ENCODE data around the gene UHRF1.
"Not testable (repeated sequence)": the region's sequence is repeated elsewhere in the genome, so short reads cannot be mapped to it uniquely, and the experiment has no call there.

DNA sequence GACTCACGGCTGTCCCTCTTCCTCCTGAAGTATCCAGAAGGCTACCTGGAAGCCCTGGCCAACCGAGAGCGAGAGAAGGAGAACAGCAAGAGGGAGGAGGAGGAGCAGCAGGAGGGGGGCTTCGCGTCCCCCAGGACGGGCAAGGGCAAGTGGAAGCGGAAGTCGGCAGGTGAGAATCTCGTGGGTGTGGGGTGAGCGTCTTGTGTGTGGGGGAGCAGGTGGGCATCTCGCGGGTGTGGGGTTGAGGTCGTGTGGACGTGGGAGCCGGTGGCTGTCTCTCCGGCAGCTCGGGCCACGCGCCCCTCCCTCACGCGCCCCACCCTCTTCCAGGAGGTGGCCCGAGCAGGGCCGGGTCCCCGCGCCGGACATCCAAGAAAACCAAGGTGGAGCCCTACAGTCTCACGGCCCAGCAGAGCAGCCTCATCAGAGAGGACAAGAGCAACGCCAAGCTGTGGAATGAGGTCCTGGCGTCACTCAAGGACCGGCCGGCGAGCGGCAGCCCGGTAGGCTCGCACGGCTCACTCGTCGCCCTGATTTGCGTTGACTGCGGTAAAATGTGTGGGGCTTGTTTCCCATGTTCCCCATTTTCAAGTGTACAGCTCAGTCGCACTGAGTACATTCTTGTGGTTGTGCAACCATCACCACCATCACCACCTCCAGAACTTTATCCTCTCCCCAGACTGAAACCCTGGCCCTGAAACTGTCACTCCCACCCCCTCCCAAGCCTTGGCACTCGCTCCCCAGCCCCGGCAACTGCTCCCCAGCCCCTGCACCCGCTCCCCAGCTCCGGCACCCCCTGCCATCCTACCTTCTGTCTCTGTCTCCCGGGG, 45.2 kb downstream of the UHRF1 start:
- not testable (repeated sequence) for TF ChIP-seq EZH2phosphoT487 (IDR thresholded peaks at IDR 0.05; ENCODE audit: borderline replicate concordance, low read length); CTCF (IDR thresholded peaks at IDR 0.05; ENCODE audit: low read depth, low read length, poor library complexity, severe bottlenecking)
